SK-N-SH treated with all-trans-retinoic acid at 6 μM for 48 hours (cell line): ENCODE measurements around the gene CFAP45.

Source experiments
- ATAC-seq: fragments of 200-7000 bp; cut with Tn5 transposase; 3 replicates; pipeline ENCODE4 v1.9.1; 2020; ENCODE audit warnings: mild to moderate bottlenecking, moderate library complexity
- ARNTL ChIP-seq: fragments of 450-650 bp; formaldehyde crosslinking; IDR thresholded peaks from 2 replicates; pipeline ENCODE4 v1.5.0; 2020; ENCODE audit warnings: low read depth, mild to moderate bottlenecking, moderate library complexity, borderline replicate concordance
- ESRRG ChIP-seq: fragments of 250-450 bp; sonication (Bioruptor Pico); IDR thresholded peaks from 2 replicates; pipeline ENCODE4 v1.6.1; 2021; ENCODE audit warnings: mild to moderate bottlenecking
- GLIS3 ChIP-seq: fragments of 250-450 bp; sonication (Bioruptor Pico); IDR thresholded peaks from 2 replicates; pipeline ENCODE4 v1.5.0; 2020; ENCODE audit warnings: mild to moderate bottlenecking, moderate library complexity
- ISL1 ChIP-seq: fragments of 250-450 bp; sonication (Bioruptor Pico); IDR thresholded peaks from 2 replicates; pipeline ENCODE4 v2.1.2; 2022; ENCODE audit warnings: mild to moderate bottlenecking, moderate library complexity
- OSR1 ChIP-seq: fragments of 250-450 bp; sonication (Bioruptor Pico); IDR thresholded peaks from 2 replicates; pipeline ENCODE4 v1.8.0; 2022; ENCODE audit warnings: moderate library complexity, mild to moderate bottlenecking, inconsistent platforms
- PPARA ChIP-seq: fragments of 250-450 bp; sonication (Bioruptor Pico); IDR thresholded peaks from 2 replicates; pipeline ENCODE4 v1.5.0; 2020; ENCODE audit warnings: mild to moderate bottlenecking, borderline replicate concordance
- RARB ChIP-seq: fragments of 250-450 bp; sonication (Bioruptor Pico); IDR thresholded peaks from 2 replicates; pipeline ENCODE4 v1.8.0; 2021; ENCODE audit warnings: mild to moderate bottlenecking, moderate library complexity
- SNAI2 ChIP-seq: fragments of 250-450 bp; sonication (Bioruptor Pico); IDR thresholded peaks from 2 replicates; pipeline ENCODE4 v1.5.0; 2020; ENCODE audit warnings: mild to moderate bottlenecking, moderate library complexity
- TCF4 ChIP-seq: fragments of 250-450 bp; sonication (Bioruptor Pico); IDR thresholded peaks from 2 replicates; pipeline ENCODE4 v1.8.0; 2021; ENCODE audit warnings: mild to moderate bottlenecking, moderate library complexity, borderline replicate concordance
- TOX ChIP-seq: fragments of 250-450 bp; sonication (Bioruptor Pico); IDR thresholded peaks from 2 replicates; pipeline ENCODE4 v1.8.0; 2021; ENCODE audit warnings: mild to moderate bottlenecking, moderate library complexity, borderline replicate concordance
- ZC3H10 ChIP-seq: fragments of 250-450 bp; sonication (Bioruptor Pico); IDR thresholded peaks from 2 replicates; pipeline ENCODE4 v1.5.1; 2021; ENCODE audit warnings: mild to moderate bottlenecking, moderate library complexity
- ZNF565 ChIP-seq: fragments of 450-650 bp; formaldehyde crosslinking; conservative IDR thresholded peaks from 2 replicates; pipeline ENCODE4 v1.5.0; 2020; ENCODE audit warnings: low read depth, mild to moderate bottlenecking, moderate library complexity
- ZNF70 ChIP-seq: fragments of 450-650 bp; formaldehyde crosslinking; IDR thresholded peaks from 2 replicates; pipeline ENCODE4 v1.5.0; 2020; ENCODE audit warnings: mild to moderate bottlenecking, moderate library complexity
- ZNF8 ChIP-seq: fragments of 450-650 bp; formaldehyde crosslinking; IDR thresholded peaks from 2 replicates; pipeline ENCODE4 v1.5.0; 2020; ENCODE audit warnings: mild to moderate bottlenecking, moderate library complexity
- TF ChIP-seq, protein P1 (sequence below): fragments of 250-450 bp; sonication (Bioruptor Pico); IDR thresholded peaks from 2 replicates; pipeline ENCODE4 v1.5.0; 2020; ENCODE audit warnings: mild to moderate bottlenecking, moderate library complexity
- TF ChIP-seq, protein P2 (sequence below): fragments of 250-450 bp; sonication (Bioruptor Pico); IDR thresholded peaks from 2 replicates; pipeline ENCODE4 v1.8.0; 2020; ENCODE audit warnings: mild to moderate bottlenecking, moderate library complexity, borderline replicate concordance
- TF ChIP-seq, protein P3 (sequence below): fragments of 250-450 bp; sonication (Bioruptor Pico); IDR thresholded peaks from 2 replicates; pipeline ENCODE4 v1.8.0; 2021; ENCODE audit warnings: low read depth, mild to moderate bottlenecking, moderate library complexity, borderline replicate concordance
- TF ChIP-seq, protein P4 (sequence below): fragments of 250-450 bp; sonication (Bioruptor Pico); IDR thresholded peaks from 2 replicates; pipeline ENCODE4 v1.5.1; 2020; ENCODE audit warnings: low read depth, mild to moderate bottlenecking, moderate library complexity
- TF ChIP-seq, protein P5 (sequence below): fragments of 250-450 bp; sonication (Bioruptor Pico); IDR thresholded peaks from 2 replicates; pipeline ENCODE4 v1.5.1; 2021; ENCODE audit warnings: mild to moderate bottlenecking, moderate library complexity

Gene CFAP45

DNA sequence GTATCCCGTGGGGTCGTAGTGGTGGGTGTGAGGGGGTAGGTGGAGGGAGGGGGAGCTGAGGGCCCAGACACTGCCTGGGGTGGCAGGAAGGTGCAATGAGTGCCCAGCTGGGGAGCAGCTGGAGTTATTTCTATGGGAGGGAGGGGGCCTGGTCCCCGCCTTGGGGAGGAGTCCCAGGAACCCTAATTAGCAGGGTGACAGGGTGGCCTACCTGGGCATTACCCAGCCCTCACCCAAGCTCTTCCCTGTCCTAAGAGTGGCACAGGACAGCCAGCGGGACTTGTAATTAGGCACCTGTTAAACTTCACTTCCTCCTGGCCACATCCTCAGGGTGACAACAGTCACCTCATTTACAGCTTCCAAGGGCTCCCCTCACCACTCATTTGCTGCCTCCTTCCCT, 37.4 kb downstream of the CFAP45 start, which contains the start of gene VSIG8:
Gene VSIG8 (minus strand): TSS at position 101 of the 400 bp plus-strand sequence. CDS start 136 bp downstream, outside the sequence.
- no peak for ATAC-seq
- TF ChIP-seq GLIS3 (CRISPR knock-in tag) (no peak), PPARA (CRISPR knock-in tag) (no peak), ARNTL (CRISPR knock-in tag) (no peak), SNAI2 (CRISPR knock-in tag) (no peak), RARB (no peak), ZC3H10 (CRISPR knock-in tag) (no peak)

DNA sequence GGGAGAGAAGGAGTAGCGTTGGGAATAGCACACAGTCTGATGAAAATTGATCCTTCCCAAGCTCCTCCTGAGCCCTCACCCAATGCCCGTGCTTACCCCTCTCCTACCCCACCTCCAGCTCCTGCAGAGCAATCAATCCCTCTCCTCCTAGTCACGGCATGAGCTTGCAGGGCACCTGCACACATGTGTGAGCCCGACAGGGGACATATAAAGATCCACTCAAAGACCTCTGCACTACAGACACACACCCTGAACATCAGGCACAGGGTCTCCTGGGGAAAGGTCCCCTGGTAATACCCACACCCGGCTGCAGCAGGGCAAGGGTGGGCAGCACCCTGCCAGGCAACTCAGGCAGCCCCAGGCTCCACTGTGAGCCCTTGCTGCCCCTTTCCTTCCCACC, 37.9 kb downstream of the CFAP45 start:
- TF ChIP-seq ZC3H10 (CRISPR knock-in tag) (no peak), TCF4 (no peak), ZNF70 (no peak), RARB (no peak)
- TF ChIP-seq, protein P1, sequence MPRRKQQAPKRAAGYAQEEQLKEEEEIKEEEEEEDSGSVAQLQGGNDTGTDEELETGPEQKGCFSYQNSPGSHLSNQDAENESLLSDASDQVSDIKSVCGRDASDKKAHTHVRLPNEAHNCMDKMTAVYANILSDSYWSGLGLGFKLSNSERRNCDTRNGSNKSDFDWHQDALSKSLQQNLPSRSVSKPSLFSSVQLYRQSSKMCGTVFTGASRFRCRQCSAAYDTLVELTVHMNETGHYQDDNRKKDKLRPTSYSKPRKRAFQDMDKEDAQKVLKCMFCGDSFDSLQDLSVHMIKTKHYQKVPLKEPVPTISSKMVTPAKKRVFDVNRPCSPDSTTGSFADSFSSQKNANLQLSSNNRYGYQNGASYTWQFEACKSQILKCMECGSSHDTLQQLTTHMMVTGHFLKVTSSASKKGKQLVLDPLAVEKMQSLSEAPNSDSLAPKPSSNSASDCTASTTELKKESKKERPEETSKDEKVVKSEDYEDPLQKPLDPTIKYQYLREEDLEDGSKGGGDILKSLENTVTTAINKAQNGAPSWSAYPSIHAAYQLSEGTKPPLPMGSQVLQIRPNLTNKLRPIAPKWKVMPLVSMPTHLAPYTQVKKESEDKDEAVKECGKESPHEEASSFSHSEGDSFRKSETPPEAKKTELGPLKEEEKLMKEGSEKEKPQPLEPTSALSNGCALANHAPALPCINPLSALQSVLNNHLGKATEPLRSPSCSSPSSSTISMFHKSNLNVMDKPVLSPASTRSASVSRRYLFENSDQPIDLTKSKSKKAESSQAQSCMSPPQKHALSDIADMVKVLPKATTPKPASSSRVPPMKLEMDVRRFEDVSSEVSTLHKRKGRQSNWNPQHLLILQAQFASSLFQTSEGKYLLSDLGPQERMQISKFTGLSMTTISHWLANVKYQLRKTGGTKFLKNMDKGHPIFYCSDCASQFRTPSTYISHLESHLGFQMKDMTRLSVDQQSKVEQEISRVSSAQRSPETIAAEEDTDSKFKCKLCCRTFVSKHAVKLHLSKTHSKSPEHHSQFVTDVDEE (CRISPR knock-in tag): no peak
- ATAC-seq: no peak

DNA sequence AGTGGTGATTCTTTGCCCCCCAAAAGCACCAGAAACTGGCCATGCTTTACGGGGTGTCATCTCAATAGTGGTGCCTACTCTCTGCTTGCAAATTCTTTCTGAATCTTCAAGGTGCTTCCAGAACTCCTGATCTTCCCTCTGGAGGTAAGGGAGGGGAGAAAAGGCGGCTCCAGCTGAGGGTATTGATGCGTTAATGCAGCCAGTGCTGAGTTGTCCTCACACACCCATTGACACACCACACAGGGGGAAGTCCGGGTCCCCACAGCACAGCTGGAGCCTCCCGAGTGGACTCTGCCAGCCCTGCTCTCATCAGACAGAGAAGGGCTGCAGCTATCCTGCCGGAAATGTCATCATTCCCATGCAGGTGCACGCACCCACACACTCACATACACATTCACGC, 38.7 kb downstream of the CFAP45 start:
- TF ChIP-seq, protein P1 (CRISPR knock-in tag): no peak
- TF ChIP-seq ESRRG (CRISPR knock-in tag) (no peak), ISL1 (CRISPR knock-in tag) (no peak), ZNF8 (CRISPR knock-in tag) (no peak), TOX (CRISPR knock-in tag) (no peak), ZNF70 (no peak), RARB (no peak), SNAI2 (CRISPR knock-in tag) (no peak), ZC3H10 (CRISPR knock-in tag) (no peak)
- TF ChIP-seq, protein P2, sequence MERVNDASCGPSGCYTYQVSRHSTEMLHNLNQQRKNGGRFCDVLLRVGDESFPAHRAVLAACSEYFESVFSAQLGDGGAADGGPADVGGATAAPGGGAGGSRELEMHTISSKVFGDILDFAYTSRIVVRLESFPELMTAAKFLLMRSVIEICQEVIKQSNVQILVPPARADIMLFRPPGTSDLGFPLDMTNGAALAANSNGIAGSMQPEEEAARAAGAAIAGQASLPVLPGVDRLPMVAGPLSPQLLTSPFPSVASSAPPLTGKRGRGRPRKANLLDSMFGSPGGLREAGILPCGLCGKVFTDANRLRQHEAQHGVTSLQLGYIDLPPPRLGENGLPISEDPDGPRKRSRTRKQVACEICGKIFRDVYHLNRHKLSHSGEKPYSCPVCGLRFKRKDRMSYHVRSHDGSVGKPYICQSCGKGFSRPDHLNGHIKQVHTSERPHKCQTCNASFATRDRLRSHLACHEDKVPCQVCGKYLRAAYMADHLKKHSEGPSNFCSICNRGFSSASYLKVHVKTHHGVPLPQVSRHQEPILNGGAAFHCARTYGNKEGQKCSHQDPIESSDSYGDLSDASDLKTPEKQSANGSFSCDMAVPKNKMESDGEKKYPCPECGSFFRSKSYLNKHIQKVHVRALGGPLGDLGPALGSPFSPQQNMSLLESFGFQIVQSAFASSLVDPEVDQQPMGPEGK: no peak

DNA sequence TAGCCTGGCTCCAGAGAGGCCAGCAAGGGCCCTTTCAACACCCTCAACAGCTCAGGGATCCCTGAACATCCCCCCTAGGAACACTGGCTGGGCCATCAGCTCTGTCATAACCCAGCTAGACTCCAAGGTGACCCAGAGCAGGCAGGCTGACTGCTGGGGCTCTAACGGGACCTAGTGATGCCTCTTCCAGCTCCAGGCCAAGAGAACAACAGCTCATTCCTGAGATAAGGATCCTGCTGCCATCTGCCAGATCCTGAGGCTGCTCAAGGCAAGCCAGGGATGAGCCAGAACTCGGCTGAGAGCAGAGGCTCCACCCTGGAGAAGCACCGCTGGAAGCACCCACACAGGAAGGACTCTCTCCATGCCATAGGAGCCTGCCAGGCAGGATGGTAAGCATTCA, 39.5 kb downstream of the CFAP45 start:
- peak; percentile 44 for ATAC-seq

More for the DNA sequence above, 38.7 kb downstream of the CFAP45 start:
- ATAC-seq: no peak

More for the DNA sequence above, 39.5 kb downstream of the CFAP45 start:
- TF ChIP-seq, protein P3, sequence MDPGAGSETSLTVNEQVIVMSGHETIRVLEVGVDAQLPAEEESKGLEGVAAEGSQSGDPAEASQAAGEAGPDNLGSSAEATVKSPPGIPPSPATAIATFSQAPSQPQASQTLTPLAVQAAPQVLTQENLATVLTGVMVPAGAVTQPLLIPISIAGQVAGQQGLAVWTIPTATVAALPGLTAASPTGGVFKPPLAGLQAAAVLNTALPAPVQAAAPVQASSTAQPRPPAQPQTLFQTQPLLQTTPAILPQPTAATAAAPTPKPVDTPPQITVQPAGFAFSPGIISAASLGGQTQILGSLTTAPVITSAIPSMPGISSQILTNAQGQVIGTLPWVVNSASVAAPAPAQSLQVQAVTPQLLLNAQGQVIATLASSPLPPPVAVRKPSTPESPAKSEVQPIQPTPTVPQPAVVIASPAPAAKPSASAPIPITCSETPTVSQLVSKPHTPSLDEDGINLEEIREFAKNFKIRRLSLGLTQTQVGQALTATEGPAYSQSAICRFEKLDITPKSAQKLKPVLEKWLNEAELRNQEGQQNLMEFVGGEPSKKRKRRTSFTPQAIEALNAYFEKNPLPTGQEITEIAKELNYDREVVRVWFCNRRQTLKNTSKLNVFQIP (CRISPR knock-in tag): no peak
- TF ChIP-seq, protein P4, sequence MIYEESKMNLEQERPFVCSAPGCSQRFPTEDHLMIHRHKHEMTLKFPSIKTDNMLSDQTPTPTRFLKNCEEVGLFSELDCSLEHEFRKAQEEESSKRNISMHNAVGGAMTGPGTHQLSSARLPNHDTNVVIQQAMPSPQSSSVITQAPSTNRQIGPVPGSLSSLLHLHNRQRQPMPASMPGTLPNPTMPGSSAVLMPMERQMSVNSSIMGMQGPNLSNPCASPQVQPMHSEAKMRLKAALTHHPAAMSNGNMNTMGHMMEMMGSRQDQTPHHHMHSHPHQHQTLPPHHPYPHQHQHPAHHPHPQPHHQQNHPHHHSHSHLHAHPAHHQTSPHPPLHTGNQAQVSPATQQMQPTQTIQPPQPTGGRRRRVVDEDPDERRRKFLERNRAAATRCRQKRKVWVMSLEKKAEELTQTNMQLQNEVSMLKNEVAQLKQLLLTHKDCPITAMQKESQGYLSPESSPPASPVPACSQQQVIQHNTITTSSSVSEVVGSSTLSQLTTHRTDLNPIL: no peak
- TF ChIP-seq, protein P5, sequence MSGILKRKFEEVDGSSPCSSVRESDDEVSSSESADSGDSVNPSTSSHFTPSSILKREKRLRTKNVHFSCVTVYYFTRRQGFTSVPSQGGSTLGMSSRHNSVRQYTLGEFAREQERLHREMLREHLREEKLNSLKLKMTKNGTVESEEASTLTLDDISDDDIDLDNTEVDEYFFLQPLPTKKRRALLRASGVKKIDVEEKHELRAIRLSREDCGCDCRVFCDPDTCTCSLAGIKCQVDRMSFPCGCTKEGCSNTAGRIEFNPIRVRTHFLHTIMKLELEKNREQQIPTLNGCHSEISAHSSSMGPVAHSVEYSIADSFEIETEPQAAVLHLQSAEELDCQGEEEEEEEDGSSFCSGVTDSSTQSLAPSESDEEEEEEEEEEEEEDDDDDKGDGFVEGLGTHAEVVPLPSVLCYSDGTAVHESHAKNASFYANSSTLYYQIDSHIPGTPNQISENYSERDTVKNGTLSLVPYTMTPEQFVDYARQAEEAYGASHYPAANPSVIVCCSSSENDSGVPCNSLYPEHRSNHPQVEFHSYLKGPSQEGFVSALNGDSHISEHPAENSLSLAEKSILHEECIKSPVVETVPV: no peak
- TF ChIP-seq OSR1 (CRISPR knock-in tag): no peak
- no peak for TF ChIP-seq ZNF70
- no peak for TF ChIP-seq ARNTL (CRISPR knock-in tag)
- TF ChIP-seq SNAI2 (CRISPR knock-in tag): no peak
- TF ChIP-seq ZNF8 (CRISPR knock-in tag): no peak
- no peak for TF ChIP-seq ESRRG (CRISPR knock-in tag)
- no peak for TF ChIP-seq ZNF565 (CRISPR knock-in tag)
- no peak for TF ChIP-seq TOX (CRISPR knock-in tag)
- no peak for TF ChIP-seq GLIS3 (CRISPR knock-in tag)
- TF ChIP-seq, protein P2: no peak
- no peak for TF ChIP-seq ISL1 (CRISPR knock-in tag)
